Fibroblast of skin of right quadriceps (primary cell): ENCODE data around the gene KLHL29.

ENCODE experiments used
- DNase-seq: peaks from one replicate; pipeline ENCODE4 v3.0.0-alpha.2; 2013

The KLHL29 gene

GRCh38 chr2:23583467-23583866, 198.5 kb downstream of the KLHL29 start:
- no peak for DNase-seq

DNA sequence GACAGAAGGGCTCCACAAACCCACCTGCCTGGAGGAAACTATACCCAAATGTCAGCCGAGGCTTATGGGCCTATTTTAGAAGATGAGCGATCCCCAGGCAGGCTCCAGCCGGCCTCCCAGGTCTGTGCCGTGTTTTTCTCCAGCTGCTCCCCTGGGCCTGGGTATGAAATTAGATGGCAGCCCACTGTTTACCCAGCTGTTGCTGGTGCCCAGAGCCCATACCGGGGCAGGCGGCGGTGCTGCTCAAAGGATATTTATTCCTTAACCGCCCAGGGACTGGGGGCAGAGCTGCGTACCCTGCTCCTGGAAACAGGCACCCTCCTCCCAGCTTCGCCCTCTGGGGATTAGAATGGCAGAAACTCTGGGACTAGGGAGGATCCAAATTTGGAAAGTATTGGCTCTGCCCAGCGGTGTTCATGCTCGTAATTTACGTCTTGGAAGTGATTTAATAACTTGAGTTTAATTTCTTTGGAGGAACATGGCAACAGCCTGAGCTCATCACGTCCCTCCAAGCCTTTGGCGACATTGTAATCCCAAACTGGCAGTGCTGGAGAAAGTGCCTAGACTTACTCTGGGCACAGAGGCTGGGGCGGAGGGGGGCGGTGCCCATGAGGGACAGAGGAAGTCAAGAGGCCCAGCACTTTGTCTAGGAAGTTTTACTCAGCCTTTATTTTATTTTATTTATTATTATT, 199.2 kb downstream of the KLHL29 start:
- no peak for DNase-seq

DNA sequence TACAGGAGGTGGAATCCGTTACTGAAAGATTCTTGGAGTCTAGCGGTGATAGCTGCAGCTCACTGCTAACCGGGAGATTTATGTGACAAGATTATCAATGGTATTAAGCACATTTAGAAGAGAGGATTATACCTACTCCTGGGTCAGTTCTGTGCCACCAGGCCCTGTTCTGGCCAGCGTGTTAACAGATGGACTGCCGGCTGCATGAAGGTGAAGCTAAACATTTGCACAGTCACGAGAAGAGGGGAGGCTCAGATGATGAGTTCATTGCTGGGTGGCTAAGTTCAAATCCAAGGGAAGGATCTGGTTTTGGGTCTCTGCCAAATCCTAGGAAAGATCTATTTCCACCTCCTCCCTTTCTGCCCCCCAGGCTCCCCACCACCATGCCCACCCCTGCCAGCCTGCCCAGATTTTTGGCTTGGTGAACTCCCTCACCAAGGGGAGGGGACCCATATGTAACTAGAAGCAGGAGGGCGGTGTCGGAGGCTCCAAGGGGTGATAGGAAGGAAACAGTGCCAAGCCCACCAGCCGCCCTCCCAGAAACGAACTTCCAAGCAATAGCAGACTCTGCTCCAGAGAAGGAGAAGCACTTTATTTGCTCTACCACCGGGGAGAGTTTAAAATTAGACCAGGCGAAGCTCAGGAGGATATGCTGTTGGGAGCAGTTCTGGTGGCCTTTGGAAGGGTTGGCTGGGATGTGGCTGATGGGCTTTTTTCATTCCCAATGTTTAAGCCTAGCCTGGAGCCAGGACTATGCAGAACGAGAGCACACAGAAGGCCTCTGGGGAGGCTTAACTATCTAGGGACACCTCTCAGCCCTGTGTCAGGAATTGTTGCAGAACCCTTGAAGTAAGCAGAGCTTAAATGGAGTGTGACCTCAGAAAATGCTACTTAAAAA, 200.5 kb downstream of the KLHL29 start:
- DNase-seq: no peak

DNA sequence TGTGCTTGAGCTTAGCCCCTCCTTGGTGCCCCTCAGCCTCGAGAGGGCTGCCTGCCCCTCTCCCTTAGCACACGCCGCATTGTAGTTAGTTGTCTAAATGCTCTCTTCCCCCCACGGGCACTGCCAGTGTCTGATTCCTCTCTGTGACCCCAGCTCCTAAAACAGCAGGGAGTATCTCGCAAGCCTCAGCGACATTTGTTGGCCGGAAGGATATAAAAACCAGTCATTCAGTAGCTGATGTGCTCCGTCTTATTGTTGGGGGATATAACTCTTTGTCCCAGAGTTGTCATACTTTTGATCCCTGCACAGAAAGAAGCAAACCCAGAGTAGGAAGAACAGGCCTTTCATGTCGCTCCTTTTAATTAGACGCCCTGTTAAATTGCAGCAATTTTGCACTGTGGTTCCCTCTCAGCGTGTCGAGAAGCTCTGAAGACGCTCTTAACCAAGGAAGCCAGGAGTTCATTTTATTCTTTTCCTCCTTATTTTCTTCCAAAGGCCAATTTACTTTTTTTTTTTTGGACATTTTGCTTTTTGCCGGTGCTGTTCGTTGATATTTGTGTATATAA, 201.8 kb downstream of the KLHL29 start:
- DNase-seq: no peak

GRCh38 chr2:23587341-23587880, 202.4 kb downstream of the KLHL29 start:
- DNase-seq: no peak

GRCh38 chr2:23588106-23588505, 203.1 kb downstream of the KLHL29 start:
- DNase-seq: no peak

DNA sequence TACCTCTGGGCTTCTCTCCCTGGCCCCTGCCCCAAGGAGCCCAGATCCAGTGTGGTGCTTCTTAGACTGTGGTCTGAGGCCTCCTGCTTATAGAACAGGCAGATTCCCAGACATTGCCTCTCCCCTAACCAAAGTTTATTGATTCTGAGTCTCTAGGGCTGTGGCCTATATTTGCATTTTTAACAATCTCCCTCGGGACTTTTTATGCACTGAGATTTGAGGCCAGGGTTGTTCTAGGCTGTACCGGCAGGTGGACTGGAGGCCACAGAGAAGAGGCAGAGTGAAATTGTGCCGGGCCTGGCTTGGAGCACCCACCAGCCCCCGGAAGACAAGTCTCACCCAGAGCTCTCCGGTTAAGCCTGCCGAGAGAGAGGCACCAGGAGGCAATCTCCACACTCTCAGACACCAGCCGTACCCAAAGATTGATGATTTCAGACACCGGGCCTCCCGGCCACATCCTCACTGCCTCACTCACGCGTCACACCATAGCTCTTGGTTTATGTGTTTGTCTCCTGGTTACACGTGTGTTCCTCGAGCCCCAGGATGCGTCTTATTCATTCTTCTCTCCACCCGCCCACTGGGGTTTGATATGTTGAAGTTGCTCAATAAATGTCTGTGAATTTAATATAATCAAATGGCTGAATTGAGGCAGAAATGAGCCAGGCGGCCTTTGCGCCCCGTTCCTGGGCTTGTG, 203.7 kb downstream of the KLHL29 start:
- peak; percentile 64 for DNase-seq

DNA sequence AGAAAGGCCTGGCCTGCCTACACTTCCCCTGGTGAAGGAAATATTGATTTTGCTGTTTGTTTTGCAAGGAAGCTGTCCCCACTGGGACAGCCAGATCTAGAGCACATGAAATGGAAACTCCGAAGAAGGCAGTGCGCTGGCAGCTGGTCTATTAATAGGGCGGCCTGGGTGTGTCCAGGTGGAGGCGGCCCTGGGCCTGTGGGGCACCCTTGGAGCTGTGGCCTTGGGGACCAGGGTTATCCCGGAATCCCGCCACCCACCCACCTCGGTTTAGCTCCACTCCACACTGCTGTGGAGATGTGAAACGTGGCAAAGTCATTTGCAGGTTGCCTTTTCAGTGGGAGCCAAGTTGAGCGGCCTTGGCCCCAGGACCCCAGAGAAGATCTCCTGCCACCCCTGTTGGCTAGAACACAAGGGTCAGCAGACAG, 204.3 kb downstream of the KLHL29 start:
- DNase-seq: no peak

DNA sequence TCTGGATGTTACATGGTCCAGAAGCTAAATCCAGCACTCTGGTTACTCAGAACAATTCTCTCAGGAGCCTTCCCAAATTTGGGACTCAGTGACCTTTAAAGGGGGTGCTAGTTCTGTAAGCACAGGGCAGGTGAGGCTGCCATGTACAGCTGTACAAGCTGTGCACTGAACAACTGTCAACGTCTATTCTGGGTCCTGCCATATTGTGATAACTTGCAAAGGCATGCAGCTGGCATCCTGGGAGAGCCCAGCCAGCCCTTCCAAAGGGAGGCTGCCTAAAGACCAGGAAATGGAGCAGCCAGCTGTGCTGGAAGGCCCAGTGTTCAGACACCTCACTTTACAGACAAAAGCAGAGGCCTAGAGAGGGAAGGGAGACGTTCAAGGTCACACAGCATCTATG, 204.8 kb downstream of the KLHL29 start:
- DNase-seq: no peak

GRCh38 chr2:23590241-23590869, 205.4 kb downstream of the KLHL29 start:
- no peak for DNase-seq

DNA sequence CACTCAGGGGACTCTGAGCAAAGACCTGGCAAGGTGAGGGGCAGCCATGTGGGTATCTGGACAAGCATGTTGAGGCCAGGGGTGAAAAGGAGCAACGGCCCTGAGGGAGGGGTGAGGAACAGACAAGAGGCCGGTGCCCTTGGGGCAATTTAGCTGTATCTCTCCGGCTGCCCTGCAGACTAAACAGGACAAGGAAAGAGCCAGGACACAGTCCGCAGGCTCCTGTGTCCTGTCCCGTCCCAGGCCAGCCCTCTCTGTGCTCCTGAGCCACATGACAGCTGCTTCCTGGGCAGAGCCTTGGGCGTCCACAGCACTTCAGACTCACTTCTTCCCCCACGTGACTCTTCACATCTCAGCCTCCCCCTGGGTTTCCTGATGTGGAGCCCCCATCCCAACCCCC, 206.1 kb downstream of the KLHL29 start:
- no peak for DNase-seq

DNA sequence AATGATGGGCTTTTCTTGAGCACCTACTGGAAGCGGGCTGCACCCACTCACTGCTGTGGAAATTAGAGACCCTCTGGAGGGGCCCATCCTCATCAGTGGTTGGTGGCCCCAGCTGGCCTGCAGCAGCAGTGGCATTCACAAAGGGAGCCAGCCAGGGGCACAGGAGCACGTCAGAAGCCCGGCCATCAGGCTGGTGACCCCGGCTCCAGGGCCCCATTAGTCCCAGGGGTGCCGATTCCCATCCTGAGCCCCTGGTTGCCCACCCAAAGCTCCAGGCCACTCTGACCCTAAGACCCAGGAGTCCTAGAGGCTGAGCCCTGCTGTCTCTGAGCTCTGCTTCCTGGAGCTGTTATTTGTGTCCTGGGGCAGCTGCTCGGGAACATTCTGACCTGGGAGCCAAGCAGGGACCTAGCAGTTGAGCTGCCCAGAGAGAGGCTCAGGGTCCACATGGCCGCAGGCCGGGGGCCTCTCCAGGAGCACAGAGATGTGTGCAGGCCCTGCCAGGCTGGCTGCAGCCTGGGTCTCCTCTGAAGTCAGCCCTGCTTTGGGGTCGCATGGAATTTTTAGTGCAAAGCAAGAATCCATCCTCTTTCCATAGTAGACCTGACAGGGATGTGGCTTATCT, 207.2 kb downstream of the KLHL29 start:
- no peak for DNase-seq

- peak; percentile 60 for DNase-seq
Observed at GRCh38 chr2:23592898-23593751, 208.1 kb downstream of the KLHL29 start.

DNA sequence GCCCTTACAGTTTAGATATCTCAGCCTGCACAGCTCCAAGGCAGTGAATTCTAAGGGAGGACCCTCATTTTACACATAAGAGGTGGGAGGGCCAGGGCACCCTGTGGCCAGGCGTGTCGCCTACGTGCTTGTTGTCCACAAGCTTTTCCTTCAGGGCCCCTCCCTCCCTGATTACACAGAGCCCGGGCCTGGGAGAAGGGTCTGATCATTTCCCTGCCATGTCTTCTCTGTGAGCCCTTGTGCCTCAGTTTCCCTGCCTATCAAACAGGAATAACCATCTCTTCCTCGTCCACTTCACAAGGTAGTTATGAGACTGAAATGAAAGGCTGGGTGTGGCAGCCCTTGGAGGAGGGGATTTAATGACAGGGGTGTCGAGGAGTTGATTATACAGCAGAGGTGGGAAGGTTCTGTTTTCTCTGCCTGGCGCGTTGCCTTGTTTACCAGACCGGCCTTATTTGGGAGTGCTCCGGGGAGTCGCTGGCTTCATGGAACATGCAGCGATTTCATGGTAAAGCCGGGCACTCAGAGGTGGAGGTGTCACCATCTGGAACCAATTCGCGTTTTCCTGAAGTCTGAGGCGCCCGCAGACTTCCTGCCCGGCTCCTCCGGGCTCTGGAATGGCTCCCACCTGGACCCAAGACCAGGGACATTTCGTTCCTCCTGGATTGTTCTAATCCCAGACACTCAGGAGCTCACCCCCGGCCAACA, 208.9 kb downstream of the KLHL29 start:
- peak; percentile 63 for DNase-seq

GRCh38 chr2:23594460-23594825, 209.5 kb downstream of the KLHL29 start:
- peak; percentile 26 for DNase-seq

GRCh38 chr2:23595021-23595420, 210.0 kb downstream of the KLHL29 start:
- DNase-seq: no peak

GRCh38 chr2:23595601-23596251, 210.7 kb downstream of the KLHL29 start:
- DNase-seq: peak; percentile 87

GRCh38 chr2:23596316-23596885, 211.4 kb downstream of the KLHL29 start:
- peak; percentile 49 for DNase-seq

DNA sequence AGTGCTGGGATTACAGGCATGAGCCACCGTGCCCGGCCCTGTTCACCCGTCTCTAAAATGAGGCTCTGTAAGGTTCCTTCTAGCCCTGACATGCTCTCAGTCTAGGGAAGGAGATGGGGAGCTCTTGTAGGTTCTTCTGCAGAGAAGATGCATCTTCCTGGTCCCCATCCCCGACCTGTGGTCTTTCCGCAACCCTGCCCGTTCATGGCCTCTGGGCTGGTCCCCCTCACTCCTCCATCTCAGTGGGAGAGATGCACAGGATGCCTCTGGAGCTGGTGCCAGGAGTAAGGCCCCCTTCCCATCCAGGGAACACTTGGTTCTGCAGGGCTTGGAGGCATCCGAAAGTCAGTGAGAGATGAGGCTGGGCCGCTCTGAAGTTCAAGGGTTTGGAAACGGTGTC, 212.7 kb downstream of the KLHL29 start:
- no peak for DNase-seq
